HG03520 (cell line): ENCODE data around the gene KIF19.

Experiments used
- ATAC-seq: cut with Tn5 transposase; IDR thresholded peaks from one replicate; pipeline ENCODE4 v1.9.1; 2021; ENCODE audit warnings: mild to moderate bottlenecking, moderate library complexity; ENCODE audit not compliant: unreplicated experiment

The KIF19 gene

GRCh38 chr17:74340470-74341023, 14.5 kb downstream of the KIF19 start:
- no peak for ATAC-seq

GRCh38 chr17:74342224-74342623, 16.2 kb downstream of the KIF19 start:
- no peak for ATAC-seq

GRCh38 chr17:74343121-74343520, 17.1 kb downstream of the KIF19 start:
- ATAC-seq, result no peak

- ATAC-seq, result no peak
Observed at GRCh38 chr17:74343526-74344284, 17.7 kb downstream of the KIF19 start.

GRCh38 chr17:74344658-74345057, 18.6 kb downstream of the KIF19 start:
- no peak for ATAC-seq

GRCh38 chr17:74345433-74346241, 19.6 kb downstream of the KIF19 start:
- no peak for ATAC-seq

- ATAC-seq, result no peak
Observed at GRCh38 chr17:74347646-74348045, 21.6 kb downstream of the KIF19 start.

GRCh38 chr17:74349120-74349519, 23.1 kb downstream of the KIF19 start:
- ATAC-seq, result no peak

GRCh38 chr17:74350486-74350885, 24.5 kb downstream of the KIF19 start:
- ATAC-seq, result no peak

GRCh38 chr17:74351552-74352210, 25.7 kb downstream of the KIF19 start:
- ATAC-seq, result no peak

- no peak for ATAC-seq
Observed at GRCh38 chr17:74353446-74354060, 27.5 kb downstream of the KIF19 start.

GRCh38 chr17:74354123-74354522, 28.1 kb downstream of the KIF19 start:
- ATAC-seq, result no peak

GRCh38 chr17:74354561-74354960, 28.5 kb downstream of the KIF19 start:
- ATAC-seq, result no peak

GRCh38 chr17:74355065-74355464, 29.0 kb downstream of the KIF19 start:
- ATAC-seq, result no peak

GRCh38 chr17:74356646-74357465, 30.8 kb downstream of the KIF19 start:
- ATAC-seq, result no peak

GRCh38 chr17:74357466-74357809, 31.4 kb downstream of the KIF19 start:
- no peak for ATAC-seq

GRCh38 chr17:74358697-74359096, 32.7 kb downstream of the KIF19 start:
- no peak for ATAC-seq

- no peak for ATAC-seq
Observed at GRCh38 chr17:74359916-74360315, 33.9 kb downstream of the KIF19 start.

GRCh38 chr17:74360899-74361229, 34.8 kb downstream of the KIF19 start:
- no peak for ATAC-seq
